Fibroblast of pulmonary artery (primary cell): ENCODE measurements around the gene LRP1B.
"Not testable (repeated sequence)": the region's sequence is repeated elsewhere in the genome, so short reads cannot be mapped to it uniquely, and the experiment has no call there.

Experiments
- DNase-seq: peaks from one replicate; pipeline ENCODE4 v3.0.0-alpha.2; 2010; ENCODE audit warnings: low read depth
- H3K4me3 ChIP-seq: replicated peaks from 2 replicates; pipeline ENCODE4 v1.5.1; 2011; ENCODE audit warnings: low read depth, mild to moderate bottlenecking, control low read depth, low read length, moderate library complexity
- TF ChIP-seq, protein P1 (sequence below): IDR thresholded peaks from 2 replicates; pipeline ENCODE4 v1.5.1; 2011; ENCODE audit warnings: mild to moderate bottlenecking, control low read depth, low read length, inconsistent platforms; ENCODE audit errors: missing control alignments

LRP1B gene

GRCh38 chr2:142095647-142096046 is 35.2 kb downstream of the LRP1B start:
- H3K4me3 ChIP-seq: no peak overlapping the region
- TF ChIP-seq, protein P1, sequence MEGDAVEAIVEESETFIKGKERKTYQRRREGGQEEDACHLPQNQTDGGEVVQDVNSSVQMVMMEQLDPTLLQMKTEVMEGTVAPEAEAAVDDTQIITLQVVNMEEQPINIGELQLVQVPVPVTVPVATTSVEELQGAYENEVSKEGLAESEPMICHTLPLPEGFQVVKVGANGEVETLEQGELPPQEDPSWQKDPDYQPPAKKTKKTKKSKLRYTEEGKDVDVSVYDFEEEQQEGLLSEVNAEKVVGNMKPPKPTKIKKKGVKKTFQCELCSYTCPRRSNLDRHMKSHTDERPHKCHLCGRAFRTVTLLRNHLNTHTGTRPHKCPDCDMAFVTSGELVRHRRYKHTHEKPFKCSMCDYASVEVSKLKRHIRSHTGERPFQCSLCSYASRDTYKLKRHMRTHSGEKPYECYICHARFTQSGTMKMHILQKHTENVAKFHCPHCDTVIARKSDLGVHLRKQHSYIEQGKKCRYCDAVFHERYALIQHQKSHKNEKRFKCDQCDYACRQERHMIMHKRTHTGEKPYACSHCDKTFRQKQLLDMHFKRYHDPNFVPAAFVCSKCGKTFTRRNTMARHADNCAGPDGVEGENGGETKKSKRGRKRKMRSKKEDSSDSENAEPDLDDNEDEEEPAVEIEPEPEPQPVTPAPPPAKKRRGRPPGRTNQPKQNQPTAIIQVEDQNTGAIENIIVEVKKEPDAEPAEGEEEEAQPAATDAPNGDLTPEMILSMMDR: no peak
- DNase-seq: no peak

DNA sequence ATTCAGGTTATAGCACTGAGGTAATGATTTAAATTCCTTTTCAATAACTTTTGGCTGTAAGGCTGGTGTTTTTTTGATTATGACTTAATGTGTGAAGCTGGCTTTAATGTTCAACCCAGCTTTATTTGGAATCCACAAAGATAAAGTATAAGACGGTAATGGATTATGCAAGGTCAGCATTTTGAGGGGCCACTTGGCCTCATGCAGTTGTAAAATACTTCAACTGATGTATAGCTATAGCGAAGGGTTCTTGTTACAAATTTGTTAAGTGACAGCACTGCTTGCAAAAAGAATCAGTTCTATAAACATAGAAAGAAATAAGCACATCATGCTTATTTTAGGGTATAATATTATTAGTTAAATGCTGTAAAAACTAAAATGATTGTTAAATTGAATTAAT is 36.6 kb downstream of the LRP1B start:
- no peak for DNase-seq
- TF ChIP-seq, protein P1: no peak

GRCh38 chr2:142088058-142088568 is 42.7 kb downstream of the LRP1B start:
- no peak for DNase-seq
- H3K4me3 ChIP-seq: no peak overlapping the region
- TF ChIP-seq, protein P1: no peak

More for the DNA sequence above, 36.6 kb downstream of the LRP1B start:
- H3K4me3 ChIP-seq: no peak overlapping the region

GRCh38 chr2:142087585-142087984 is 43.2 kb downstream of the LRP1B start:
- not testable (repeated sequence) for H3K4me3 ChIP-seq

DNA sequence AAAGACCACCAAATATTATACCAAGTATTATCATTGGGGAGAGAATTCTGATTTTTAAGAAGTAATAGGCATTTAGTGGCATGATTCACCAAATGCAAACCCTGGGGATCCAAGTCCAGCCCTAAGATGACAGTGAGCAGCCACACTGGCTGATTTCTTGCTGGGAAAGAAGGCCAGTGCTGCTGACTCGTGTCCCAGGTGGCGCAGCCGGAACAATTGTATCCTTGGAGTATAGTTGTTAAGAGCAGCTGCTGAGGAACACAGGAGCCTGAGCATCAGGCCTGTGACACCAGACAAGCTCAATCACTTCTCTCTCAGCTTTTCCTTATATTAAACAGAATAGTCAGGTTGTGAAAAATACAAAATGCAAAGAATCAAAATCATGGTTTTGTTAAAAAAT is 48.4 kb downstream of the LRP1B start:
- H3K4me3 ChIP-seq: no peak overlapping the region
- no peak for DNase-seq
- TF ChIP-seq, protein P1: no peak

More at GRCh38 chr2:142087585-142087984, 43.2 kb downstream of the LRP1B start:
- DNase-seq: not testable (repeated sequence)

DNA sequence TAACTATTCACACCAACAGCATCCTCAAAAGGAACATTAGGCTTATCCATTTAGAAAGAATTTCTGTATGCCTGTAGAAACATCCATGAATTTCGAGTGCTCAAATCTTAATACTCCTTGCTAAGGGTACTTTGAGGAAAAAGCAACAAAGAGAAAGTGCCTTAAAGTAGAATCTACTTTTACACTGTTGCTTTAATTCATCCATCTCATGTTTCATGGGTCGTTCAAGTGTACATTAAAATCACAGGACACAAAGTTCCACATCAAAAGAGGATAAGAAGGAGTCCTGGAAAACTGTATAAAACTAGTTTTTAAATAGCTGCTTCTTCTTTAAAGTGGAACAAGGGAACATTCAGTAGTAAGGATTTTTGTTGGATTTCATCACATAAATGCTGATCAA is 54.5 kb downstream of the LRP1B start:
- DNase-seq: no peak
- TF ChIP-seq, protein P1: no peak
- no peak overlapping the region for H3K4me3 ChIP-seq

GRCh38 chr2:142075826-142076225 is 55.0 kb downstream of the LRP1B start:
- TF ChIP-seq, protein P1: no peak

More at GRCh38 chr2:142075826-142076225, 55.0 kb downstream of the LRP1B start:
- no peak for DNase-seq
- H3K4me3 ChIP-seq: no peak overlapping the region
